SK-N-MC (cell line): ENCODE data around the gene BCL3.

Experiments
- EZH2 ChIP-seq: fragments of 200-600 bp; sonication (generic); IDR thresholded peaks from one replicate; pipeline ENCODE4 v1.6.1; 2017; ENCODE audit warnings: antibody characterized with exemption
- FOXP2 ChIP-seq: optimal IDR thresholded peaks from 2 replicates; pipeline ENCODE3; 2011; ENCODE audit warnings: mild to moderate bottlenecking, moderate library complexity; ENCODE audit not compliant: insufficient read depth; ENCODE audit errors: extremely low read length, control extremely low read depth
- POLR2AphosphoS5 ChIP-seq: IDR thresholded peaks from 2 replicates; pipeline ENCODE4 v1.6.1; 2012; ENCODE audit warnings: mild to moderate bottlenecking, low read depth, low read length, borderline replicate concordance

GRCh38 chr19:44752123-44752815, 3.8 kb downstream of the BCL3 start:
- TF ChIP-seq POLR2AphosphoS5 = no peak
- no peak for TF ChIP-seq EZH2
- no peak for TF ChIP-seq FOXP2
